Endothelial cell of umbilical vein (primary cell): ENCODE data around the gene HCST. TPM values are rescaled to one million over a fixed set of nuclear protein-coding genes. Genes with fewer than 3 reads are reported as not detected.

Source experiments
- BruUV-seq: library from RNA; stranded (reverse); fragments of 400-500 nt; replicated peaks from 2 replicates; lab custom pipeline; 2021; lab: Mats Ljungman, UMichigan
- CTCF ChIA-PET: fragments of 300-600, 350-600 bp; sonication (Branson Sonifier 250); formaldehyde crosslinking; loops from one replicate; lab custom pipeline; 2021; ENCODE audit warnings: antibody characterized with exemption, inconsistent platforms; lab: Charles Lee
- POLR2A ChIA-PET: fragments of 300-600, 350-600 bp; sonication (Branson Sonifier 250); formaldehyde crosslinking; loops from one replicate; lab custom pipeline; 2021; ENCODE audit warnings: antibody characterized with exemption, inconsistent platforms; lab: Charles Lee
- DNase-seq: peaks from one replicate; pipeline ENCODE4 v3.0.0-alpha.2; 2011; ENCODE audit warnings: low read depth, low spot score
- FAIRE-seq: peaks from 2 replicates; lab custom pipeline; 2011; peaks lifted over from hg19 to GRCh38; lab: Jason Lieb, UNC
- H2AFZ ChIP-seq: 2 replicates; pipeline ENCODE4 v1.6.0; 2012; ENCODE audit warnings: low read depth, low read length, control low read depth, inconsistent platforms
- H3K27ac ChIP-seq: 2 replicates; pipeline ENCODE4 v1.5.1; 2011; ENCODE audit warnings: low read depth, mild to moderate bottlenecking, control low read depth, low read length, moderate library complexity; ENCODE audit not compliant: insufficient read depth
- H3K27me3 ChIP-seq, 2 experiments: 2 replicates each; pipeline versions ENCODE4 v1.6.0 to v1.6.1; 2011; ENCODE audit warnings: low read length in 2 of 2, mixed read lengths in 1 of 2; ENCODE audit not compliant: control insufficient read depth in 2 of 2, insufficient read depth in 2 of 2
- H3K36me3 ChIP-seq, 2 experiments: 2 replicates in 1 of 2; 3 replicates in 1 of 2; pipeline ENCODE4 v1.5.1; 2011; ENCODE audit warnings: low read length in 2 of 2, mild to moderate bottlenecking in 1 of 2, moderate library complexity in 1 of 2; ENCODE audit not compliant: control insufficient read depth in 2 of 2, insufficient read depth in 2 of 2; ENCODE audit errors: extremely low read depth in 1 of 2
- H3K4me1 ChIP-seq: 3 replicates; pipeline ENCODE4 v1.5.1; 2011; ENCODE audit warnings: mild to moderate bottlenecking, low read length; ENCODE audit not compliant: control insufficient read depth, insufficient read depth; ENCODE audit errors: extremely low read depth
- H3K4me2 ChIP-seq: 2 replicates; pipeline ENCODE4 v1.6.1; 2011; ENCODE audit warnings: low read length, control low read depth, mixed read lengths; ENCODE audit not compliant: insufficient read depth
- H3K4me3 ChIP-seq, 3 experiments: fragments of 200-600 bp in 1 of 3; sonication (generic), shearing (Covaris generic) in 1 of 3; replicated peaks in 1 of 3; 2 replicates each; pipeline ENCODE4 v1.5.1; 2011 to 2016; ENCODE audit warnings: control low read depth in 3 of 3, low read length in 3 of 3, mild to moderate bottlenecking in 2 of 3, inconsistent platforms in 1 of 3, low read depth in 1 of 3, moderate library complexity in 1 of 3; ENCODE audit not compliant: insufficient read depth in 1 of 3
- H3K79me2 ChIP-seq: 2 replicates; pipeline ENCODE4 v1.6.0; 2012; ENCODE audit warnings: low read length, inconsistent platforms; ENCODE audit not compliant: control insufficient read depth, insufficient read depth
- H3K9ac ChIP-seq: replicated peaks from 2 replicates; pipeline ENCODE3; 2011; ENCODE audit warnings: low read length, control low read depth; ENCODE audit not compliant: insufficient read depth; ENCODE audit errors: extremely low read depth
- H3K9me1 ChIP-seq: replicated peaks from 3 replicates; pipeline ENCODE4 v1.6.0; 2011; ENCODE audit warnings: mild to moderate bottlenecking, low read length; ENCODE audit not compliant: control insufficient read depth, insufficient read depth; ENCODE audit errors: extremely low read depth
- H3K9me3 ChIP-seq: replicated peaks from 2 replicates; pipeline ENCODE4 v1.5.1; 2012; ENCODE audit warnings: low read length, inconsistent platforms; ENCODE audit not compliant: control insufficient read depth, insufficient read depth
- H4K20me1 ChIP-seq: replicated peaks from 2 replicates; pipeline ENCODE3; 2011; ENCODE audit warnings: mild to moderate bottlenecking, low read length; ENCODE audit not compliant: control insufficient read depth, insufficient read depth; ENCODE audit errors: extremely low read depth
- CTCF ChIP-seq, 2 donors: IDR thresholded peaks; 1 replicate in 1 of 2; 2 replicates in 1 of 2; pipeline ENCODE4 v1.5.1; 2011; ENCODE audit warnings: low read length in 2 of 2, mild to moderate bottlenecking in 2 of 2, moderate library complexity in 2 of 2, control low read depth in 1 of 2, inconsistent platforms in 1 of 2, low read depth in 1 of 2; ENCODE audit not compliant: insufficient read depth in 1 of 2; ENCODE audit errors: extremely low read depth in 1 of 2
- EZH2 ChIP-seq: IDR thresholded peaks from 2 replicates; pipeline ENCODE4 v1.6.1; 2012; ENCODE audit warnings: borderline replicate concordance, low read depth, mild to moderate bottlenecking, moderate library complexity, low read length, inconsistent platforms; ENCODE audit not compliant: severe bottlenecking
- FOS ChIP-seq: IDR thresholded peaks from 2 replicates; pipeline ENCODE4 v1.6.1; 2011; ENCODE audit warnings: mild to moderate bottlenecking, low read length, moderate library complexity, borderline replicate concordance; ENCODE audit not compliant: insufficient read depth
- GATA2 ChIP-seq: IDR thresholded peaks from 2 replicates; pipeline ENCODE4 v1.7.0; 2011; ENCODE audit warnings: low read depth, mild to moderate bottlenecking, moderate library complexity, mixed read lengths, low read length; ENCODE audit not compliant: insufficient read length, insufficient read depth
- JUN ChIP-seq: IDR thresholded peaks from 2 replicates; pipeline ENCODE4 v1.6.1; 2011; ENCODE audit warnings: borderline replicate concordance, low read depth; ENCODE audit not compliant: insufficient read length, insufficient read depth
- MAX ChIP-seq: IDR thresholded peaks from 2 replicates; pipeline ENCODE4 v1.6.1; 2011; ENCODE audit not compliant: insufficient read depth, insufficient read length
- MYC ChIP-seq: IDR thresholded peaks from one replicate; pipeline ENCODE4 v1.6.1; 2011; ENCODE audit warnings: mild to moderate bottlenecking, low read depth, low read length
- POLR2A ChIP-seq: IDR thresholded peaks from 2 replicates; pipeline ENCODE4 v1.6.1; 2012; ENCODE audit warnings: low read depth, mild to moderate bottlenecking, control low read depth, low read length
- POLR2AphosphoS5 ChIP-seq: IDR thresholded peaks from 2 replicates; pipeline ENCODE4 v1.6.1; 2012; ENCODE audit warnings: low read depth, mild to moderate bottlenecking, control low read depth, low read length, moderate library complexity; ENCODE audit not compliant: insufficient read depth
- dilution Hi-C: fragments of 300-500 bp; cut with MboI; formaldehyde crosslinking; loops from one replicate; pipeline ENCODE4 v1.15.0; 2019; ENCODE audit warnings: low sequenced_read_pairs; ENCODE audit not compliant: extremely low pct_ligation_motif_present
- intact Hi-C: fragments of 100-400 bp; cut with micrococcal nuclease; formaldehyde crosslinking; loops from one replicate; pipeline ENCODE4 v1.10.0; 2022
- polyA plus RNA-seq, 4 experiments: library from polyadenylated mRNA; depleted of rRNA in 3 of 4; stranded (reverse) in 3 of 4; unstranded in 1 of 4; fragments of >200 nt; gene quantifications; 2 replicates each; pipeline versions ENCODE4 v1.2.1 to v1.2.3, GENCODE V29; 2011 to 2012; ENCODE audit warnings: missing spikeins in 1 of 4
- total RNA-seq: library from RNA; stranded (reverse); gene quantifications from 2 replicates; pipeline ENCODE4 v1.2.3, GENCODE V29; 2021

HCST gene
- total and polyA plus RNA-seq, 2 donors (not counting 3 experiments of a cell fraction or from before 2014, with no cell fraction given): not detected

GRCh38 chr19:35932291-35932936, 30.1 kb downstream of the HCST start:
- FAIRE-seq: no peak
- POLR2A ChIA-PET: interaction anchor here (0.7 kb wide), 1 partner anchor 76 kb away, joined by 3 read pairs; the partner anchor contains the start of gene SYNE4
- no peak overlapping the region for H3K27ac ChIP-seq

GRCh38 chr19:35935911-35936737, 33.8 kb downstream of the HCST start, which contains the start of gene LRFN3:
Gene LRFN3 (plus strand): TSS chr19:35936374. CDS start chr19:35939426, 3,052 bp downstream.
- BruUV-seq: no TSS peak
- CTCF ChIA-PET: no interaction called here
- Histone ChIP-seq H3K79me2 (no peaks in the 10 kb centered on the region), H3K9me3 (no peaks in the 10 kb centered on the region), H4K20me1 (no peaks in the 10 kb centered on the region), H2AFZ (peak within 1 kb of the TSS; percentile 98), H3K9me1 (no peaks in the 10 kb centered on the region), H3K4me1 (peaks cover 24% of the 10 kb centered on the region), H3K27me3 (no peaks in the 10 kb centered on the region), H3K4me3 (peak within 1 kb of the TSS; percentile 58 to 87 (median 77)), H3K9ac (peak within 1 kb of the TSS; percentile 48), H3K36me3 (no peaks in the 10 kb centered on the region), H3K27ac (no peak within 1 kb of the TSS), H3K4me2 (peak within 1 kb of the TSS; percentile 91)
- peak; percentile 45 for DNase-seq
- FAIRE-seq: peak; percentile 44
- intact Hi-C loops: no loop called here
- no peak for TF ChIP-seq POLR2AphosphoS5
- no peak for TF ChIP-seq GATA2
- TF ChIP-seq FOS: no peak
- TF ChIP-seq MAX: no peak
- no peak for TF ChIP-seq MYC
- TF ChIP-seq CTCF (IDR thresholded peaks at IDR 0.05; ENCODE audit: extremely low read depth in 1 of 2, insufficient read depth in 1 of 2, low read depth in 1 of 2, low read length in 2 of 2): no peak
- TF ChIP-seq POLR2A: no peak
- no peak for TF ChIP-seq JUN
- TF ChIP-seq EZH2: no peak
- dilution Hi-C loops: no loop called here
- POLR2A ChIA-PET: no interaction called here

More at GRCh38 chr19:35932291-35932936, 30.1 kb downstream of the HCST start:
- Histone ChIP-seq H3K4me1 (peaks cover 20% of the 10 kb centered on the region), H3K9me1 (no peaks in the 10 kb centered on the region), H4K20me1 (no peaks in the 10 kb centered on the region), H3K9ac (no peak overlapping the region), H3K79me2 (no peaks in the 10 kb centered on the region), H3K27me3 (no peaks in the 10 kb centered on the region), H2AFZ (no peak overlapping the region), H3K4me3 (no peak overlapping the region), H3K36me3 (no peaks in the 10 kb centered on the region), H3K4me2 (no peak overlapping the region), H3K9me3 (no peaks in the 10 kb centered on the region)
- intact Hi-C loops: loop anchor here (5.0 kb wide), 1 partner anchor 105 kb away; no protein-coding TSS in a partner anchor
- dilution Hi-C loops: no loop called here
- no peak for TF ChIP-seq MYC
- no peak for DNase-seq
- BruUV-seq: no TSS peak
- CTCF ChIA-PET: interaction anchor here (0.9 to 4.1 kb wide), 5 partner anchors 50 to 422 kb away, joined by 3 to 38 read pairs (median 5); partner anchors contain the start of gene LIN37
